Prostate gland (tissue), 2 donors: ENCODE data around the gene SLC10A2.

Experiments
- CTCF ChIP-seq, 4 experiments: fragments of 200-600 bp in 2 of 4; fragments of 450-650 bp in 2 of 4; sonication (generic) in 2 of 4; IDR thresholded peaks; 1 replicate in 3 of 4; 2 replicates in 1 of 4; pipeline ENCODE4 v1.5.1; 2016 to 2019; ENCODE audit warnings: antibody characterized with exemption in 4 of 4, mild to moderate bottlenecking in 2 of 4, moderate library complexity in 2 of 4
- POLR2A ChIP-seq: fragments of 450-650 bp; IDR thresholded peaks from one replicate; pipeline ENCODE4 v1.6.1; 2016; ENCODE audit warnings: antibody characterized with exemption, mild to moderate bottlenecking
- POLR2AphosphoS5 ChIP-seq: sonication (generic); formaldehyde crosslinking; IDR thresholded peaks from one replicate; pipeline ENCODE4 v1.6.1; 2017; ENCODE audit warnings: antibody characterized with exemption

GRCh38 chr13:103002279-103002678 is 63.9 kb downstream of the SLC10A2 start:
- no peak for TF ChIP-seq CTCF (IDR thresholded peaks at IDR 0.05)
- TF ChIP-seq POLR2AphosphoS5: no peak
- TF ChIP-seq POLR2A: no peak
